Natural killer cell (primary cell): ENCODE data around the gene JAML. TPM values are rescaled to one million over a fixed set of nuclear protein-coding genes. Genes with fewer than 3 reads are reported as not detected.

Source experiments
- ATAC-seq, 3 donors: fragments of 150-1000 bp in 2 of 3; fragments of 200-7000 bp in 1 of 3; cut with Tn5 transposase; 1 replicate in 1 of 3; 2 replicates in 2 of 3; pipeline ENCODE4 v1.10.0; 2021; ENCODE audit warnings: mild to moderate bottlenecking in 2 of 3, moderate library complexity in 2 of 3
- DNase-seq, 2 donors: peaks; one replicate each; pipeline versions ENCODE4 v3.0.0 to v3.0.0-alpha.2; 2013 to 2021; ENCODE audit warnings: mixed read lengths in 1 of 2
- H3K27ac ChIP-seq: one replicate; pipeline ENCODE4 v1.5.1; 2013; ENCODE audit warnings: mild to moderate bottlenecking, low read length
- H3K27me3 ChIP-seq: one replicate; pipeline ENCODE4 v1.6.1; 2013; ENCODE audit warnings: low read length; ENCODE audit not compliant: control insufficient read depth, insufficient read depth
- H3K36me3 ChIP-seq: one replicate; pipeline ENCODE4 v1.6.1; 2013; ENCODE audit warnings: low read length; ENCODE audit not compliant: control insufficient read depth, insufficient read depth
- H3K4me1 ChIP-seq: one replicate; pipeline ENCODE4 v1.6.1; 2013; ENCODE audit warnings: low read length; ENCODE audit not compliant: control insufficient read depth, insufficient read depth
- H3K4me3 ChIP-seq: one replicate; pipeline ENCODE4 v1.5.1; 2013; ENCODE audit warnings: low read length
- H3K9me3 ChIP-seq: one replicate; pipeline ENCODE4 v1.6.1; 2013; ENCODE audit warnings: low read length; ENCODE audit not compliant: control insufficient read depth, insufficient read depth
- H3K27ac Mint-ChIP-seq, 2 donors: one replicate each; pipeline ENCODE4 v1.8.0; 2022; ENCODE audit warnings: mild to moderate bottlenecking in 2 of 2, mixed read lengths in 2 of 2, moderate library complexity in 1 of 2
- H3K27me3 Mint-ChIP-seq, 2 donors: one replicate each; pipeline ENCODE4 v1.8.0; 2022; ENCODE audit warnings: low read depth in 2 of 2, mixed read lengths in 2 of 2
- H3K36me3 Mint-ChIP-seq: one replicate; pipeline ENCODE4 v1.8.0; 2022; ENCODE audit warnings: mixed read lengths
- H3K4me1 Mint-ChIP-seq, 2 donors: one replicate each; pipeline ENCODE4 v1.8.0; 2022; ENCODE audit warnings: mixed read lengths in 2 of 2
- H3K4me3 Mint-ChIP-seq: one replicate; pipeline ENCODE4 v1.8.0; 2022; ENCODE audit warnings: mild to moderate bottlenecking, moderate library complexity, mixed read lengths
- H3K9me3 Mint-ChIP-seq, 2 donors: one replicate each; pipeline ENCODE4 v1.8.0; 2022; ENCODE audit warnings: mixed read lengths in 2 of 2
- CTCF ChIP-seq: fragments of 200-600 bp; IDR thresholded peaks from one replicate; pipeline ENCODE4 v1.8.0; 2022; ENCODE audit warnings: antibody characterized with exemption
- WGBS: methylation state at CpG from one replicate; pipeline ENCODE4 v1.1.7; 2013; ENCODE audit warnings: missing lambda C conversion rate; ENCODE audit not compliant: insufficient coverage; 5-methylcytosine and 5-hydroxymethylcytosine counted together
- intact Hi-C: fragments of 100-400 bp; cut with micrococcal nuclease; formaldehyde crosslinking; loops from one replicate; pipeline ENCODE4 v1.14.2; 2022
- total RNA-seq, 4 donors: library from RNA; stranded (reverse); fragments of 120-200 nt in 1 of 4; gene quantifications; one replicate each; pipeline versions ENCODE4 v1.2.3 to v1.2.4, GENCODE V29; 2013 to 2022

JAML gene
- total RNA-seq, 3 donors from 2014 or later (not counting 1 experiment from before 2014, with no cell fraction given), result 7.1 to 27.8 (median 12.8) TPM

GRCh38 chr11:118144301-118145268 lies 80.2 kb downstream of the JAML start:
- no peaks in the 10 kb centered on the region for H3K9me3 Mint-ChIP-seq
- intact Hi-C loops, result loop anchor here (1.0 to 2.0 kb wide), 4 partner anchors 27 to 466 kb away; no protein-coding TSS in a partner anchor
- TF ChIP-seq CTCF, result no peak
- Histone ChIP-seq H3K4me1 (peaks cover 10% of the 10 kb centered on the region), H3K27me3 (peaks cover 2% of the 10 kb centered on the region), H3K9me3 (no peaks in the 10 kb centered on the region), H3K27ac (no peak overlapping the region), H3K4me3 (no peak overlapping the region), H3K36me3 (no peaks in the 10 kb centered on the region)
- WGBS, result 67% methylated on average over 20 of the region's 20 CpGs
- H3K27me3 Mint-ChIP-seq, result peaks cover 42 to 70% of the 10 kb centered on the region in 2 donors
- no peak overlapping the region for H3K27ac Mint-ChIP-seq
- ATAC-seq (no peak), DNase-seq (no peak)
- peaks cover 0 to 4% of the 10 kb centered on the region in 2 donors for H3K4me1 Mint-ChIP-seq
- H3K36me3 Mint-ChIP-seq, result no peaks in the 10 kb centered on the region
- H3K4me3 Mint-ChIP-seq, result no peak overlapping the region

Other genes with a start within 250 kb of the JAML start
- gene IL10RA, start 238.6 kb downstream of the JAML start, total RNA-seq, result 100 to 1,000 TPM; 263 to 286 (median 268) TPM
- not detected for gene TMPRSS4, start 147.9 kb downstream of the JAML start, total RNA-seq
- gene SMIM35, start 138.0 kb downstream of the JAML start, total RNA-seq, result under 1 TPM; 0.30 to 0.68 (median 0.33) TPM
- gene SCN4B, start 72.2 kb downstream of the JAML start, total RNA-seq, result under 1 TPM in 1 of 3 donors, not detected in 2; 0.33 TPM
- gene SCN2B, start 48.4 kb downstream of the JAML start, total RNA-seq, result not detected
- 1 to 10 TPM; 6.3 to 7.5 (median 6.7) TPM for gene MPZL3, start 27.4 kb upstream of the JAML start, total RNA-seq
- under 1 TPM in 2 of 3 donors, not detected in 1; 0.49 to 0.58 TPM for gene MPZL2, start 39.3 kb upstream of the JAML start, total RNA-seq
- 100 to 1,000 TPM in 2 of 3 donors, 10 to 100 TPM in 1; 31.6 to 322 (median 155) TPM for gene CD3E, start 79.7 kb upstream of the JAML start, total RNA-seq
- 10 to 100 TPM; 11.6 to 84.1 (median 12.0) TPM for gene CD3D, start 117.7 kb upstream of the JAML start, total RNA-seq
- gene CD3G, start 119.3 kb upstream of the JAML start, total RNA-seq, result 10 to 100 TPM in 1 of 3 donors, 1 to 10 TPM in 2; 7.6 to 52.1 (median 8.2) TPM
- 10 to 100 TPM; 35.1 to 43.9 (median 37.0) TPM for gene UBE4A, start 134.6 kb upstream of the JAML start, total RNA-seq
- gene ATP5MG, start 176.6 kb upstream of the JAML start, total RNA-seq, result 100 to 1,000 TPM in 2 of 3 donors, 10 to 100 TPM in 1; 90.3 to 135 (median 107) TPM
- 100 to 1,000 TPM; 146 to 176 (median 157) TPM for gene KMT2A, start 211.5 kb upstream of the JAML start, total RNA-seq